GM12875 (cell line): ENCODE data around the gene LCN15.

Experiments used
- H3K4me3 ChIP-seq: one replicate; pipeline ENCODE4 v1.5.1; 2011; ENCODE audit warnings: low read depth, low read length, control low read depth
- CTCF ChIP-seq: IDR thresholded peaks from 2 replicates; pipeline ENCODE4 v1.5.1; 2011; ENCODE audit warnings: low read depth, mild to moderate bottlenecking, control low read depth, inconsistent platforms, low read length, moderate library complexity, borderline replicate concordance; ENCODE audit not compliant: insufficient read depth

The LCN15 gene

GRCh38 chr9:136721339-136722092 lies 42.8 kb downstream of the LCN15 start:
- no peak overlapping the region for H3K4me3 ChIP-seq
- TF ChIP-seq CTCF: no peak

- H3K4me3 ChIP-seq: no peak overlapping the region
- TF ChIP-seq CTCF: no peak
Measured at GRCh38 chr9:136720898-136721338, 43.4 kb downstream of the LCN15 start.

GRCh38 chr9:136720251-136720897 lies 43.9 kb downstream of the LCN15 start:
- no peak for TF ChIP-seq CTCF

GRCh38 chr9:136719195-136719880 lies 45.0 kb downstream of the LCN15 start:
- no peak overlapping the region for H3K4me3 ChIP-seq
- 0 out of 2 replicates have a peak, but pooled peaks have one; percentile 9 for TF ChIP-seq CTCF

More at GRCh38 chr9:136720251-136720897, 43.9 kb downstream of the LCN15 start:
- H3K4me3 ChIP-seq: no peak overlapping the region

GRCh38 chr9:136718345-136719194 lies 45.7 kb downstream of the LCN15 start:
- H3K4me3 ChIP-seq: no peak overlapping the region
- no peak for TF ChIP-seq CTCF

GRCh38 chr9:136717399-136717798 lies 46.9 kb downstream of the LCN15 start:
- TF ChIP-seq CTCF: no peak
- no peak overlapping the region for H3K4me3 ChIP-seq
